Activated T-cell treated with anti-CD3 and anti-CD28 coated beads for 1 hour (primary cell): ENCODE measurements around the gene SNX4.

Experiments used
- DNase-seq: peaks from one replicate; pipeline ENCODE4 v3.0.0-alpha.2; 2020; ENCODE audit warnings: low read depth

SNX4 gene

DNA sequence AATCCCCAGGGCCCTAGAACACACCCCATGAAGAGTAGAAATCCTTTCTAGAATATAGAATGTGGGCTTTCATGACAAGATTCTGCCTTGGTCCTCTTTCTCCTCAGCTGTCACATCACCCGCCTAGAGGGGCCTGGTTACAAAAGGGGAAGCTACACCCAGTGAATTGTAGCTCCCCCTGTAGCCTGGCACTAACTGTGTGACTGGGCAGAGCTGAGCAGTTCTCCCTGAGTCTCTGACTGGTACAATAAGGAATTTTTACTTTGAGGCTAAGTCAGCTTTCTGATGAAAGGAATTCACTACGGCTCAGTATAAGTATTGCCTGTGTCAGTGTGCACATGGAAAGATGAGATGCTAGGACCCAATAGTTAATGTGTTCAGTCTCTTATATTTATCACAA lies 116.2 kb downstream of the SNX4 start:
- DNase-seq: no peak

- no peak for DNase-seq
Measured at GRCh38 chr3:125402639-125403038, 117.4 kb downstream of the SNX4 start.

DNA sequence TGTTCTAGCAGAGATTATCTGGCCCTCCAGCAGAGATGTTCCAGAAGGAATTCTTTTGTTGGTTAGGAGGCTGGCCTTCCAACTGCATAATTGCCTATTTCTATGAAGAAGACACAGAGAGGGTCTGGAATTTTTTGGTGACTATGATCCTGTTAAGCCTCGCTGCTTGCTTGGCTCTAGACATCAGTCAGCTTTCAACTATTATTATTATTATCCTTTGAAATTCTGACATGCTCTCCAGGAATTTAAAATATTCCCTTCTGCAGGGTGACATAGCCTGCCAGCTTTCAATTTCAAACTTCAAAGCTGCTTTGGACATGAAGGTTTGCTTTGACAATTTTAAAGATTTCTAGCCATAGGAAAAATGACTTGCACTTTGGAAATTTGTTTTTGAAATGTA lies 118.6 kb downstream of the SNX4 start:
- no peak for DNase-seq

DNA sequence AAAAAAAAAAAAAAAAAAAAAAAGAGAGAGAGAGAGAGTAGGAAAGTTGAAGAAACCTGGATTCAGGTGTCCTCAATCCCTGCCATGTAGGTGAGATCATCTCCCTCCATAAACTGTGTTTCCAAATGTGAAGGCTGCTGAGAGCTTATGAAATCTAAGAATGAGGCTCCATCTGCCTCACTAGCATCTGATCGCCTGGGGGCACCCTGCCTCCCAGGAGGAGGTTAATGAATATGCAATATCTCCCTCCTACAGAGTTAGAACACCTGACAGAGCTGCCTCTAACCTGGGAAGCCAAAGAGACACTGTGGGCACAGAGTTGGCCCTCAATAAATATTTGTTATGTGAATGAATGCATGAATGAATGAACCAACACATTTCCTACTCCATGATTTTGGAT lies 121.0 kb downstream of the SNX4 start:
- DNase-seq: no peak
